Chondrocyte (in vitro differentiated cells): ENCODE results near the gene CORO7. TPM values are rescaled to one million over a fixed set of nuclear protein-coding genes. Genes with fewer than 3 reads are reported as not detected.
A peak's percentile ranks its signal among the peaks of the same experiment; 100 is the strongest.

Experiments used
- DNase-seq: peaks from one replicate; pipeline ENCODE4 v3.0.0; 2021; ENCODE audit warnings: mixed read lengths, low spot score
- H3K27ac Mint-ChIP-seq: one replicate; pipeline ENCODE4 v1.8.0; 2021; ENCODE audit warnings: mild to moderate bottlenecking, moderate library complexity, mixed read lengths; ENCODE audit not compliant: unreplicated experiment
- H3K27me3 Mint-ChIP-seq: 2 replicates; pipeline ENCODE4 v1.8.0; 2021; ENCODE audit warnings: low read depth, mixed read lengths
- H3K36me3 Mint-ChIP-seq: 2 replicates; pipeline ENCODE4 v1.8.0; 2021; ENCODE audit warnings: low read depth, mixed read lengths
- H3K4me1 Mint-ChIP-seq: 2 replicates; pipeline ENCODE4 v1.8.0; 2021; ENCODE audit warnings: low read depth, mild to moderate bottlenecking, mixed read lengths
- H3K4me3 Mint-ChIP-seq: one replicate; pipeline ENCODE4 v1.8.0; 2021; ENCODE audit warnings: mild to moderate bottlenecking, moderate library complexity, mixed read lengths; ENCODE audit not compliant: unreplicated experiment
- H3K9me3 Mint-ChIP-seq: 2 replicates; pipeline ENCODE4 v1.8.0; 2021; ENCODE audit warnings: low read depth, mixed read lengths
- CTCF ChIP-seq: fragments of 200-600 bp; sonication (generic); IDR thresholded peaks from 2 replicates; pipeline ENCODE4 v1.5.0; 2021; ENCODE audit warnings: antibody characterized with exemption, mild to moderate bottlenecking, moderate library complexity
- total RNA-seq: library from RNA; stranded (reverse); gene quantifications from 3 replicates; pipeline ENCODE4 v1.2.1, GENCODE V29; 2021

CORO7 gene
- total RNA-seq, 1 donor from 2014 or later = 24.6 TPM

- no peaks in the 10 kb centered on the region for H3K9me3 Mint-ChIP-seq
- no peaks in the 10 kb centered on the region for H3K36me3 Mint-ChIP-seq
- H3K4me1 Mint-ChIP-seq = peaks cover 73% of the 10 kb centered on the region
- no peak for TF ChIP-seq CTCF
- H3K27ac Mint-ChIP-seq = peak overlapping the region; percentile 76
- no peaks in the 10 kb centered on the region for H3K27me3 Mint-ChIP-seq
- no peak overlapping the region for H3K4me3 Mint-ChIP-seq
- DNase-seq = no peak
These were observed 93.1 kb downstream of the CORO7 start for GRCh38 chr16:4323071-4323844.

DNA sequence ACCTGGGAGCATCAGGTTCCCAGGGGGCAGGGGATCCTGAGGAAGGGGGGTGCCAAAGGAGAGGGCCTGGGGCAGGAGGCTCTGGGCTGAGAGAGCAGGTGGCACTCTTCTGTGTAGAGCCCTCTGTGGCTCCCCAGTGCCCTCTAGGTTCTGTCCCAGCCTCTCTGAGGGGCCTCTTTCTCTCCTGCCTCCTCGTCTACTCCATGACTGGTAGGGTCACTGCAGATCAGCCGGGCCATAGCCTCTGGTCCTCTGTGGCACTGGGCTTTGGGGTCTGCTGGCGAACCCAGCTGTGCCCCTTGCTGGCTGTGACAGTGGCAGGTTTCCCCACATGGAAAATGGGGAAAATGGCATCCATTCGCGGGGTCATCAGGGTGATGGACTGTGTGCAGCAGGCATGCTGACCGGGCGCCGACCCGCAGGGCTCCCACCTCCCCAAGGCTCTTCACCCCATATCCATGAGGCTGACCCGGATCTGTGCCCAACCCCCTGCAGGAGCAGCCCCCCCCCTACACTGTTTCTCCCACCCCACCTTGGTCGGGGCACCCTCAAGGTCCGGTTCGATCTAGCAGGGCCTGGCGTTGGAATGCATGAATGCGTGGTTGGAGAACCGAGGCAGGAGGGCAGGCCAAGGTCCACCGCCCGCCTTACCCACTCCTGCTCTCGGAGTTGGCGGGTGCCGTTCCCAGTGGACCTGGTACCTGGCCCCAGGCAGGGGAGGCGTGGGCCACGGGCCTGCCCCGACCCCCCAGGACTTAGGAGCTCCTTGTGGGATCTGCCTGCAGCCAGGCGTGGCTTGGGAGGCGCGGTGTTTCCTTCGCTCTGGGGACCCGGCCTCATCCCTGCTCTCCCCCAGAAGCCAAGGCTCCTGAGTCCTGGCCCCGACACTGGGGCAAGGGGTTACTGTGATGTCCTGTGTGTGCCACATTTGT, 94.0 kb downstream of the CORO7 start:
- no peaks in the 10 kb centered on the region for H3K27me3 Mint-ChIP-seq
- DNase-seq = peak; percentile 92
- peak overlapping the region; percentile 45 for H3K27ac Mint-ChIP-seq
- H3K36me3 Mint-ChIP-seq = no peaks in the 10 kb centered on the region
- H3K4me3 Mint-ChIP-seq = no peak overlapping the region
- no peak for TF ChIP-seq CTCF
- H3K9me3 Mint-ChIP-seq = no peaks in the 10 kb centered on the region
- H3K4me1 Mint-ChIP-seq = peaks cover 78% of the 10 kb centered on the region

DNA sequence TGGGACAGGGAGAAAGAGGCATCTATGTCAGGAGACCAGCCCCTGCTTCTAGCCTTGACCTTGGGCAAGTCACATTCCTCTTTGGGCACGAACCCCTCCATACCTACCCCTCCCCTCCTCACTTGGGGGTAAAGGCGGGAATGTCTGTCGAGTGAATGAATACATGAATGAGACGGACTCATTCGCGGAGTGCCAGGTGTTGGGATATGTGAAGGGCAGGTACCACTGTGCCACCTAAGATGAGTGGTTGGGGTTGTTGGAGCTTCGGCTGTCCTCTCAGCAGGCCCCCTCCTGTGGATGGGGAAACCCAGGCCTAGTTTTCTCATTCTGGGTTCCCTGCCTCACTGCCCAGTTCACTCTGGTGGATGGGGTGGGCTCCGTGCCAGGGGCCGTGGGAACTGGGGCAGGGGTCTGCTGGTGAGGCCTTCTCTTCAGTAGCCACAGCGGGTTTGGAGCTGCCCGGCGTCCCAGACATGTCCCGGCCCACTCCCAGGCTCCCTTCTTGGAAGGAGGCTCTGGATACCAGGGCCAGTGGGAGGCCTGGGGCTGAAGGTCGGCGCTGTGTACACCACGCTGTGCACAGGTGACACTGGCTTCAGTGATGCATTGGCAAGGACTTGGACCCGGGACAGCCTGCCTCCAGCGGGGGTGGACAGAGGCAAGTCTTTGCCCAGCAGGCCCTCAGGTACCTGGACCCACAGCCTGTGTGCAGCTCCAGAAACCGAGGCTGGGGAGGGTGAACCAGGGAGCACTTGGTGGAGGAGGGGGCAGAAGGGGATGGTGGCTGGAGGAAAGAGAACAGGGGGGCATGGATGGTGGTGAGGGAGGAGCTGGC, 94.9 kb downstream of the CORO7 start:
- no peak for DNase-seq
- no peak overlapping the region for H3K4me3 Mint-ChIP-seq
- H3K4me1 Mint-ChIP-seq = peaks cover 71% of the 10 kb centered on the region
- TF ChIP-seq CTCF = no peak
- H3K27me3 Mint-ChIP-seq = no peaks in the 10 kb centered on the region
- H3K36me3 Mint-ChIP-seq = no peaks in the 10 kb centered on the region
- no peaks in the 10 kb centered on the region for H3K9me3 Mint-ChIP-seq
- H3K27ac Mint-ChIP-seq = peak overlapping the region; percentile 45

DNA sequence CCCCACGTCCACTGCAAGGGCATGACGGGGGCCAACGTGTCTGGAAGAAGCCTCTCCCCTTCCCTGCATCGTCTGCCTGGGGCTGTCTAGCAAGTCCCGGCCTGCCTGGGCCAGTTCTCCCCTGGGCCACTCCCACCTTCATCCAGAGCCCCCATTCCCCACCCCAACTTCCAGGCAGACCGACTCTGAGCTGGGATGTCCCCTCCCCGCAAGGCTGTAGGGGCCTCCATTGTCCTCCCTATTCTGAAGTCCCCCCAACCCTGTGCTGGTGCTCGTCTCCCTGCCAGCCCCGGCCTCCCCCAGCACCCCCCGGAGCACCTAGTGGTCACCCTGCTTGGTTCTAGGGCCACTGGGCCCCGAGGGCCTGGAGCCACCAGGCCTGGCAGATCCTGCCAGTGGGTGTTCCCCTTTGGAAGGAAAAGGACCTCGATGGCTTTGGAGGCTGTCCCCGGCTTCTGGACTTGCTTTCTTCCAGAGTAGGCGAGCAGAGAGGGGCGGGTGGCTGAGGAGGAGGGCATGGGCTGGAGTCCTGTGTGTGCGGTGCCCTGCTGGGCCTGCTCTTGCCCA, 95.7 kb downstream of the CORO7 start:
- Mint-ChIP-seq H3K27ac (peak overlapping the region; percentile 86), H3K9me3 (no peaks in the 10 kb centered on the region), H3K4me3 (peak overlapping the region; percentile 62), H3K36me3 (no peaks in the 10 kb centered on the region), H3K27me3 (no peaks in the 10 kb centered on the region), H3K4me1 (peaks cover 64% of the 10 kb centered on the region)
- DNase-seq = no peak
- TF ChIP-seq CTCF = no peak
